Fibroblast of skin of left quadriceps (primary cell): Measurements from ENCODE around the gene MEIS2.
A peak's percentile ranks its signal among the peaks of the same experiment; 100 is the strongest.

ENCODE experiments used
- DNase-seq, 2 experiments: peaks; one replicate each; pipeline ENCODE4 v3.0.0-alpha.2; 2013; ENCODE audit warnings: low read depth in 2 of 2

The MEIS2 gene

GRCh38 chr15:37098468-37099318, 1.7 kb downstream of the MEIS2 start:
- DNase-seq: no peak

GRCh38 chr15:37097144-37097919, 3.0 kb downstream of the MEIS2 start:
- no peak for DNase-seq

GRCh38 chr15:37096558-37097143, 3.7 kb downstream of the MEIS2 start:
- no peak for DNase-seq

GRCh38 chr15:37095770-37096557, 4.4 kb downstream of the MEIS2 start:
- DNase-seq: no peak

GRCh38 chr15:37094915-37095711, 5.2 kb downstream of the MEIS2 start:
- DNase-seq: no peak

GRCh38 chr15:37094333-37094914, 5.9 kb downstream of the MEIS2 start:
- no peak for DNase-seq

GRCh38 chr15:37093480-37094332, 6.6 kb downstream of the MEIS2 start:
- peak; percentile 64 to 68 for DNase-seq

GRCh38 chr15:37090543-37091175, 9.7 kb downstream of the MEIS2 start:
- no peak for DNase-seq

- no peak for DNase-seq
These were observed 11.9 kb downstream of the MEIS2 start for GRCh38 chr15:37088436-37088835.

- DNase-seq: no peak
These were observed 13.2 kb downstream of the MEIS2 start for GRCh38 chr15:37087131-37087588.

GRCh38 chr15:37086521-37086920, 13.8 kb downstream of the MEIS2 start:
- DNase-seq: no peak

GRCh38 chr15:37086120-37086519, 14.2 kb downstream of the MEIS2 start:
- DNase-seq: no peak

GRCh38 chr15:37084602-37085001, 15.7 kb downstream of the MEIS2 start:
- no peak for DNase-seq

- no peak for DNase-seq
These were observed 16.7 kb downstream of the MEIS2 start for GRCh38 chr15:37083610-37084009.

- no peak for DNase-seq
These were observed 18.4 kb downstream of the MEIS2 start for GRCh38 chr15:37081983-37082382.

GRCh38 chr15:37080261-37080921, 20.0 kb downstream of the MEIS2 start:
- DNase-seq: no peak

GRCh38 chr15:37079726-37080125, 20.6 kb downstream of the MEIS2 start:
- peak; percentile 56 to 58 for DNase-seq

GRCh38 chr15:37078566-37078965, 21.8 kb downstream of the MEIS2 start:
- DNase-seq: no peak
